Measurements from ENCODE around the gene SLC4A2. TPM values are rescaled to one million over a fixed set of nuclear protein-coding genes. Genes with fewer than 3 reads are reported as not detected.
A peak's percentile ranks its signal among the peaks of the same experiment; 100 is the strongest.

The SLC4A2 gene
- total and polyA plus RNA-seq, 7 experiments from 2014 or later: 7.9 to 125 (median 57.2) TPM

DNA sequence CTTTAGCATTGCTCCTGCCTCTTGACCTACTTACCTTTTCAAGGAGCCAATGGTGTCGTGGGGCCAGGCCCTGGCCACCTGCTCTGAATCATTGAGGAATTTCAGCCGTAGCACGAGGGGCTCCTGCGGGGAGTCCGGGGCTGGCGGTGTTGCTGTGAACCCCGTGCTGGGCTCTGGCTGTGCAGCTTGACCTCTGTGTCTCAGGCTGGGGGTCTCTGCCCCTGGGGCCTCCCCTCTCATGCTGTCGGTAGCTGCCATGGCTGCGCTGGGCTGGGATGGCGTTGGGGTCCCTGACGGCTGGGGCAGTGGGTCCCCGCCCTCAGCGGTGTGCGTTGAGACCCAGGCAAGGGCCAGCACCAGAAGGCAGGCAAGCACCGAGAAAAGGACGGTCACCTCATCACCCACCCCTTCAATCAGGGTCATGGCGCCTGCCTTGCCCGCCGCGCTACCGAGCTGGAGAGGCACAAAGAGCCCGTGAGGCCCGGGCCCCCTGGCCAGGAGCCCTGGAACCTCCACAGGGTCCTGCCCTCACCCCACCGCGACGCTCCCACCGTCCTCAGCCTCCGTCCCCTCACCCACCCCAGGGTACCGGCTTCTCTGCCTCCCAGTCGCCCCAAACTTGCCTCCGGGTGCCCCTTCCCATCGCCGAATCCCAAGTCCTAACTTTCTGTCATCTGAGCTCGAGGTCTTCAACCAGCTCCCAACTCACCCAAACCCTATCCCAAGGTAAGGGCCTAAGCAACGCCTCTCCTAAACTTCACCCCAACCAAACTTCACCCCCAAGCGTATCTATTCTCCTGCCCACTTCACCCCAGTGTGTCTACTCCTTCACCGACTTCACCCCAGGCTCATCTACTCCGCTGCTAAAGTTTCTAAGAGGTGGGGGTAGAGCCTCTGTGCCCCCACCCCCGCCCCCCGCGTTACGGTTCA, 23.0 kb downstream of the SLC4A2 start:
- H3K4me1 Mint-ChIP-seq: peaks cover 21 to 55% (median 43%) of the 10 kb centered on the region in 7 donors
- Histone ChIP-seq H3K27ac (ENCODE audit: low read depth, low read length) (peak overlapping the region; percentile 93), H3K4me1 (ENCODE audit: control insufficient read depth in 2 of 2, insufficient read depth in 2 of 2, low read length in 2 of 2) (peaks cover 44 to 47% of the 10 kb centered on the region in 2 donors), H3K4me3 (ENCODE audit: low read length) (peak overlapping the region; percentile 73), H3K9me3 (ENCODE audit: control insufficient read depth in 2 of 3, low read length in 3 of 3) (no peaks in the 10 kb centered on the region), H3K36me3 (ENCODE audit: control insufficient read depth in 2 of 3, insufficient read depth in 3 of 3, low read length in 3 of 3) (peaks cover 0 to 10% (median 0%) of the 10 kb centered on the region in 3 experiments), H3K27me3 (ENCODE audit: control insufficient read depth in 2 of 2, insufficient read depth in 2 of 2, low read length in 2 of 2) (no peaks in the 10 kb centered on the region)
- intact Hi-C loops (cut with micrococcal nuclease): loop anchor here (1.0 to 10.0 kb wide), 13 partner anchors 69 to 1938 kb away; partner anchors contain the start of genes RHEB (in 2 of the 2), ABCF2 (in 1 of the 2), KMT2C (in 1 of the 2) and ZNF398 (in 1 of the 2)
- CTCF ChIA-PET: interaction anchor here (0.7 to 3.4 kb wide), 2 partner anchors 24 to 60 kb away, joined by 4 to 15 read pairs; partner anchors contain the start of genes CDK5 and SLC4A2
- H3K4me3 Mint-ChIP-seq: peak overlapping the region; percentile 81 to 97 (median 90)
- peaks cover 0 to 14% (median 0%) of the 10 kb centered on the region in 5 donors for H3K27me3 Mint-ChIP-seq
- peaks cover 0 to 3% (median 0%) of the 10 kb centered on the region in 11 donors for H3K9me3 Mint-ChIP-seq
- H3K27ac Mint-ChIP-seq: peak overlapping the region; percentile 66 to 98 (median 90)
- POLR2A ChIA-PET: interaction anchor here (0.8 to 3.0 kb wide), 6 partner anchors 13 to 108 kb away, joined by 3 to 14 read pairs (median 4); partner anchors contain the start of genes ABCB8, CDK5 and SLC4A2
- H3K36me3 Mint-ChIP-seq: peaks cover 0 to 10% (median 0%) of the 10 kb centered on the region in 5 donors
- no peak for DNase-seq
- ATAC-seq: no peak

DNA sequence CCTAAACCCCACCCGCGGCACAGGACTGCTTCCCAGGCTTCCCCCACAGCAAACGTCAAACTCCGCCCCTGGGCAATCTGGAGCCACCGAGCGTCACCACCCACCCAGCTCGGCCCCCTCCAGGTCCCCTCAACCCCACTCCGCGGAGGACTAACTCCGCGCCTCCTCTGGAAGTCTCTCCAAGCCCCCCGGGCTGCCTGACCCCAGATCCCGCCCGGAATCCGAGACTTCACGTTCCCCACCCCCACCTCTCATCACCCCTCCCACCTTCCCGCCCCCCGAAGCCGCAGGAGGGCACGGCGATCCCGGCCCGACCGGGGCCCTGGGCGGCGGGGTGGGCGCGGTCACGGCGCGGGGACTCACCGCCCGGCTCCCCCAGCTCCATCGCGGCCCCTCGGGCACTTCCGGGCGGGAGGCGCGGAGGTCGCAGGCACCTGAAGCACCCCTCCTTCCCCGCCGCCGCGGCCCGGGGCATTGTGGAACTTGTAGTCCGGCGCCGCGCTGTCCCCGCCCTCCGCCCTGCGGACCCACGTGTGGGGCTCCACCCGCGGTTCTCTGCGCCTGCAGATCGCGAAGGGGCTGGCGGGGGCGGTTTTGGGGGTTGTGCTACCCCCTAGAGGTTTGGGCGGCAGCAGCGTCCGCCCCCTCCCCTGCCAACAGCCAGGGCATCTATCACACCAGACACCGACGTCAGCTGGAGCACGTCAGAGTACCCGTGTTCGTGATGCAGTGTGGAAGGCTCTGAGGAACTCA, 23.9 kb downstream of the SLC4A2 start, which contains the start of gene TMUB1:
Gene TMUB1, minus strand, starts transcription at position 423 of the 753 bp plus-strand sequence. CDS start 930 bp downstream, outside the sequence.
- Mint-ChIP-seq H3K36me3 (peaks cover 0 to 8% (median 0%) of the 10 kb centered on the region in 5 donors), H3K27ac (peak within 1 kb of the TSS; percentile 66 to 98 (median 92)), H3K4me1 (peaks cover 21 to 55% (median 42%) of the 10 kb centered on the region in 7 donors), H3K9me3 (peaks cover 0 to 3% (median 0%) of the 10 kb centered on the region in 11 donors), H3K27me3 (peaks cover 0 to 14% (median 0%) of the 10 kb centered on the region in 5 donors), H3K4me3 (peak within 1 kb of the TSS; percentile 81 to 97 (median 90))
- ChIA-PET CTCF (interaction anchor here (0.7 to 3.4 kb wide), 2 partner anchors 24 to 61 kb away, joined by 4 to 15 read pairs; partner anchors contain the start of genes CDK5 and SLC4A2), POLR2A (interaction anchor here (0.8 to 3.0 kb wide), 7 partner anchors 12 to 109 kb away, joined by 3 to 14 read pairs (median 4); partner anchors contain the start of genes ABCB8, CDK5 and SLC4A2)
- intact Hi-C loops (cut with micrococcal nuclease): loop anchor here (1.0 to 10.0 kb wide), 13 partner anchors 70 to 1938 kb away; partner anchors contain the start of genes RHEB (in 2 of the 2), ABCF2 (in 1 of the 2), KMT2C (in 1 of the 2) and ZNF398 (in 1 of the 2)
- ATAC-seq: peak; percentile 76
- H3K36me3 ChIP-seq (ENCODE audit: control insufficient read depth in 2 of 3, insufficient read depth in 3 of 3, low read length in 3 of 3): peaks cover 0 to 6% (median 0%) of the 10 kb centered on the region in 3 experiments
- no peaks in the 10 kb centered on the region for H3K9me3 ChIP-seq (ENCODE audit: control insufficient read depth in 2 of 3, low read length in 3 of 3)
- H3K4me3 ChIP-seq (ENCODE audit: low read length): peak within 1 kb of the TSS; percentile 73
- DNase-seq: peak; percentile 73 to 96 (median 83)
- peaks cover 48 to 55% of the 10 kb centered on the region in 2 donors for H3K4me1 ChIP-seq (ENCODE audit: control insufficient read depth in 2 of 2, insufficient read depth in 2 of 2, low read length in 2 of 2)
- peak within 1 kb of the TSS; percentile 93 for H3K27ac ChIP-seq (ENCODE audit: low read depth, low read length)
- H3K27me3 ChIP-seq (ENCODE audit: control insufficient read depth in 2 of 2, insufficient read depth in 2 of 2, low read length in 2 of 2): no peaks in the 10 kb centered on the region

DNA sequence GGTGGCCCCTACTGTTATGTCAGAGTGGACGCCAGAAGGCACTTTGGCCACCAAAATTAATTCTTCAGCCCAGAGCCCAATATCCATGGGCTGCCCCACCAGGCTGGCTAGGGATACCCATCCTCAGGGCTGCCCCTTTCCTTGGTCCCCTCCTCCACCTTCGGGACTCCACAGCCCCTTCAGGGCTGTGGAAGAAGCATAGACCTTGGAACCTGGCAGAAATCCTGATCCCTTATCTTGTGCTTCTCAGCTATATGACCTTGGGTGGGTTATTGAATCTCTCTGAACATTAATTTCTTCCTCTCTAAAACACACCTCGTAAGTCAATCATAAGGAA, 24.4 kb downstream of the SLC4A2 start:
- CTCF ChIA-PET: interaction anchor here (1.5 to 3.4 kb wide), 2 partner anchors 25 to 185 kb away, joined by 4 to 15 read pairs; partner anchors contain the start of genes CDK5 and SLC4A2
- Histone ChIP-seq H3K27ac (ENCODE audit: low read depth, low read length) (peak overlapping the region; percentile 93), H3K4me1 (ENCODE audit: control insufficient read depth in 2 of 2, insufficient read depth in 2 of 2, low read length in 2 of 2) (peaks cover 49 to 56% of the 10 kb centered on the region in 2 donors), H3K36me3 (ENCODE audit: control insufficient read depth in 2 of 3, insufficient read depth in 3 of 3, low read length in 3 of 3) (peaks cover 0 to 6% (median 0%) of the 10 kb centered on the region in 3 experiments), H3K9me3 (ENCODE audit: control insufficient read depth in 2 of 3, low read length in 3 of 3) (no peaks in the 10 kb centered on the region), H3K27me3 (ENCODE audit: control insufficient read depth in 2 of 2, insufficient read depth in 2 of 2, low read length in 2 of 2) (no peaks in the 10 kb centered on the region), H3K4me3 (ENCODE audit: low read length) (peak overlapping the region; percentile 73)
- intact Hi-C loops (cut with micrococcal nuclease): loop anchor here (1.0 to 10.0 kb wide), 13 partner anchors 70 to 1939 kb away; partner anchors contain the start of genes RHEB (in 2 of the 2), ABCF2 (in 1 of the 2), KMT2C (in 1 of the 2) and ZNF398 (in 1 of the 2)
- Mint-ChIP-seq H3K4me3 (peak overlapping the region; percentile 77 to 97 (median 84)), H3K9me3 (peaks cover 0 to 3% (median 0%) of the 10 kb centered on the region in 11 donors), H3K36me3 (peaks cover 0 to 7% (median 0%) of the 10 kb centered on the region in 5 donors), H3K4me1 (peaks cover 22 to 56% (median 42%) of the 10 kb centered on the region in 7 donors), H3K27ac (peak overlapping the region; percentile 66 to 96 (median 87)), H3K27me3 (peaks cover 0 to 14% (median 0%) of the 10 kb centered on the region in 5 donors)
- POLR2A ChIA-PET: interaction anchor here (0.9 to 3.0 kb wide), 6 partner anchors 11 to 109 kb away, joined by 3 to 14 read pairs (median 6); partner anchors contain the start of genes ABCB8 and SLC4A2
- ATAC-seq (no peak), DNase-seq (no peak)

DNA sequence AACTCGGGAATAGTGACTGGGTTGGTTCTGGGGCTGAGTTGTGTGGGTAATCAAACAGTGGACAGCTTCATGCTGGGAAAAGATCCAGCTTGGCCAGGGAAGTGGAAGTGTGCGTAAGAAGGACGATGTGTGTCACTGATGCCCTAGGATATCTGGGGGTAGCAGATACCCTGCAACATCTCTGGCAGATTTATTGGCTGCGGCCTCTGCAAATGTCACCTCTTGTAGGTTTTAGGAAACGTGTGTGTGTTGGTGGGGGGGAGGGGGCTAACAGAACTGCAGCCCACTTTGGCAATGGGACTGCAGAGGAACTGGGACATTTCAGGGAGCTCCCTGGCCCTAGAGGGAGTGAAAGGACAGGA, 25.9 kb downstream of the SLC4A2 start:
- H3K4me3 Mint-ChIP-seq: peak overlapping the region; percentile 72 to 97 (median 86)
- H3K27ac Mint-ChIP-seq: peak overlapping the region; percentile 56 to 96 (median 86)
- Histone ChIP-seq H3K36me3 (ENCODE audit: control insufficient read depth in 2 of 3, insufficient read depth in 3 of 3, low read length in 3 of 3) (peaks cover 0 to 3% (median 0%) of the 10 kb centered on the region in 3 experiments), H3K27me3 (ENCODE audit: control insufficient read depth in 2 of 2, insufficient read depth in 2 of 2, low read length in 2 of 2) (no peaks in the 10 kb centered on the region), H3K4me1 (ENCODE audit: control insufficient read depth in 2 of 2, insufficient read depth in 2 of 2, low read length in 2 of 2) (peaks cover 37 to 44% of the 10 kb centered on the region in 2 donors), H3K4me3 (ENCODE audit: low read length) (peak overlapping the region; percentile 58), H3K27ac (ENCODE audit: low read depth, low read length) (peak overlapping the region; percentile 62), H3K9me3 (ENCODE audit: control insufficient read depth in 2 of 3, low read length in 3 of 3) (no peaks in the 10 kb centered on the region)
- H3K4me1 Mint-ChIP-seq: peaks cover 31 to 55% (median 41%) of the 10 kb centered on the region in 7 donors
- ATAC-seq: no peak
- peaks cover 0 to 3% (median 0%) of the 10 kb centered on the region in 11 donors for H3K9me3 Mint-ChIP-seq
- ChIA-PET CTCF (interaction anchor here (0.9 to 3.4 kb wide), 5 partner anchors 24 to 187 kb away, joined by 3 to 15 read pairs (median 4); partner anchors contain the start of genes CDK5 and SLC4A2), POLR2A (interaction anchor here (0.7 to 3.0 kb wide), 9 partner anchors 26 to 110 kb away, joined by 3 to 14 read pairs (median 3); partner anchors contain the start of genes ABCB8 and SLC4A2)
- no peak for DNase-seq
- intact Hi-C loops (cut with micrococcal nuclease): loop anchor here (10.0 kb wide), 6 partner anchors 429 to 1941 kb away; partner anchors contain the start of genes KMT2C (in 1 of the 2), RHEB (in 1 of the 2), ZNF398 (in 1 of the 2) and ZNF862 (in 1 of the 2)
- H3K27me3 Mint-ChIP-seq: peaks cover 0 to 14% (median 0%) of the 10 kb centered on the region in 5 donors
- H3K36me3 Mint-ChIP-seq: peaks cover 0 to 1% (median 0%) of the 10 kb centered on the region in 5 donors

Measured in naive thymus-derived CD4-positive, alpha-beta T cell (primary cell).